GM21619 (cell line): Measurements from ENCODE around the gene APBB2.
A peak's percentile ranks its signal among the peaks of the same experiment; 100 is the strongest.

Source experiments
- ATAC-seq: cut with Tn5 transposase; IDR thresholded peaks from one replicate; pipeline ENCODE4 v1.9.1; 2021; ENCODE audit not compliant: unreplicated experiment

The APBB2 gene

DNA sequence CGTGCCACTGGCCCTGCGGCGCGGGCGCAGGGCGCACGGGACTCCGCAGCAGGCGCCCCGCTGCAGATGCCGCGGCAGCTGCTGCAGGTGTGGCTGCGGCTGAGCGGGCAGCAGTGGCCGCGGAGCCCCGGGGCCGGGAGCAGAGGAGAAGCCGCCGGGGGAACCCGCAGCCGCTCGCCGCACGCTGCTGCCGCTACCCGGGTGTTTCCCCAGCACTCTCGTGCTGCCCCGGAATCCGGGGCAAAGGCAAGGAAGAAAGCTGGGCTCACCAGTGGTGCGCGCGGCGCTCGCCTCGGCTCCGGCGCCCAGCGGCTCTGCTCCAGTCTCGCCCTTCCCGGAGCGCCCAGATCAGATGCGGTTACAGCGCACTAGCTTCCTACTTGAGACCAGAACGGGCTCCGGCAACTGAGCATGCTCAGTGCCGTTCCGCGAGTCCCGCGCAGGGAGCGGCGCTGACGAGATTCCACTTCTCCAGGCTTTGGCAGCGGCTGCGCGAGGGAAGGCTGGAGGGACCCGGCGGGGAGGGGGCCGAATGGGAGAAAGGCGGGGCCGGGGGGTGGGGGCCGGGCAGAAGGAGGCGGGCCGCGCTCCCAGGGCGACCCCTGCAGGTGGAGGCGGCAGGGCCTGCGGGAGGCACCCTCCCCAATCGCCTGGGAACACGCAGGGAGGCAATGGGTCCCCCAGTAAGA lies at the start of gene APBB2:
TSS of gene APBB2 (minus strand) at position 407 of the 689 bp plus-strand sequence. CDS start 181,288 bp downstream, outside the sequence.
- ATAC-seq, result peak; percentile 51

DNA sequence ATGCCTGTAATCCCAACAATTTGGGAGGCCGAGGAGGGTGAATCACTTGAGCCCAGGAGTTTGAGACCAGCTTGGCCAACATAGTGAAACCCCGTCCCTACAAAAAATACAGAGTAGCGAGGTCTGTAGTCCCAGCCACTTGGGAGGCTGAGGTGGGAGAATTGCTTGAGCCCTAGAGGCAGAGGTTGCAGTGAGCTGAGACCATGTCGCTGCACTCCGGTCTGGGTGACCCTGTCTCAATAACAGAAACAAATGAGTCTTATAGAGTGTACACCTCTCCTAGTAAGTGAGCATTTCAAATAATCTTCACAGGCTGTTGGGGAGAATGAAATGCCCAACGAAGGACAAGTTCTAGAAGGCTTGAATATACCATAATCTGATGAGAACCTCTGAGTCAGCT lies 47.9 kb upstream of the APBB2 start:
- ATAC-seq, result no peak

DNA sequence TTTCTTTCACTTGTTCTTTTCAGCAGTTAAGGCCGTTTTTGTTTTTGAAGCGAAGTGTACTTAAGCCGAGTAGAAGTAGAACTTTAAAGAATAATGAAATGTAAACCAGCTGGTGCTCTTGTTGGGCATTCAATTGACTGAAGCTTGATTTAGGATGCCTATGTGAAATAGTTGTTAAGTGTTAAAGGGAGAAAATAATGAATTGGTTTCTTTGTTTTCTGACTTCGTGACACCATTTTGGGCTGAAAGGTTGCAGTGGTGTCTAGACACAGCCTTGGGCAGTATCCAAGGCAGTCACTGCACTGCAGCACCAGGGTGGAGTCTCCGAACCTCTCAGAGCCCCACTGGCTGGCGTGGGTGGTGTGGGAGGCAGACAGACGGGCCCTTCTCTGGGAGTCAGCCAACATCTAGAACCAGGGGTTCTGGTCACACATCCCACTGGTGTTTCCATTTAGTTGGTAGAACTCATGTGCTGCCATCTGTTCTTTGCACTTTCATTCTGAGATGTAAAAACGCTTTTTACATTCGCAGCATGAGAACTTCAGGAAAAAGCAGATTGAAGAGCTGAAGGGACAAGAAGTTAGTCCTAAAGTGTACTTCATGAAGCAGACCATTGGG lies 45.9 kb upstream of the APBB2 start:
- no peak for ATAC-seq

DNA sequence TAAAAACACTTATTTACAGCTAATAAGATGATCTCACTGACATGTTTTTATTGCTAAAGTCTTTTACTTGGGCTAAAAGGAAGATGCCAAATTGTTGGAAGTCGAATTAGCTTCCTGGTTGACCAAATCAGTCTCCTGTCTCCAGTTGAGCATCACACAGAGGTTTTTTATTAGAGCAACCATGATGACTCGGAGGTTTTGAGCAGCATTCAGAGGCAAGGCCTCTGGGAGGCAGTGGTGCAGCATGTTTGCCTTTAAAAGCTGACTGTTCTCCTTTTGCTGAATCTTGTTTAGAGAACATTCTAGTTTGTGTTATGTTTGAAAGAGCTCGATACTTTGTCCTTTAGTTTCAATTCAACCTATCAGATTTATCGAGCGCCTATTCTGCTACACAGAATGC lies 44.4 kb upstream of the APBB2 start:
- ATAC-seq, result no peak

DNA sequence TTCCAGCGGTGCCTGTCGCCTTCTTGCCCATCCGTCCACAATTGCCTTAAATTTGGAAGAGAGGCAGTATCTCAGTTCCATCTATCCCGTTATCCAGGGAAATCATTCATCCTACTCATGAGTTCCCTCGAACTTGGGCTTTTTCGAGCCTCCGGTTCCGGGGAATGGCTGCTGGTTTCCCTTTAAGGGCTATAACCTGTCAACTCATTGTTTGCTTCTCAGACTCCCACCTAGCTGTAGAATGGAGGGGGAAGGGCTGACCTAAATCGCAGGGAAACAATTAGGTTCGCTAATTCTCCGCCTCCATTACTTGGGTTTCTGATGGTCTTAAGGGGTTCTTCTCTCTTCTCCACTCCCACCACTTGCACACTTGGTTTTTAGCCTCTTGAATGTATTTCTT lies 43.6 kb upstream of the APBB2 start:
- no peak for ATAC-seq

DNA sequence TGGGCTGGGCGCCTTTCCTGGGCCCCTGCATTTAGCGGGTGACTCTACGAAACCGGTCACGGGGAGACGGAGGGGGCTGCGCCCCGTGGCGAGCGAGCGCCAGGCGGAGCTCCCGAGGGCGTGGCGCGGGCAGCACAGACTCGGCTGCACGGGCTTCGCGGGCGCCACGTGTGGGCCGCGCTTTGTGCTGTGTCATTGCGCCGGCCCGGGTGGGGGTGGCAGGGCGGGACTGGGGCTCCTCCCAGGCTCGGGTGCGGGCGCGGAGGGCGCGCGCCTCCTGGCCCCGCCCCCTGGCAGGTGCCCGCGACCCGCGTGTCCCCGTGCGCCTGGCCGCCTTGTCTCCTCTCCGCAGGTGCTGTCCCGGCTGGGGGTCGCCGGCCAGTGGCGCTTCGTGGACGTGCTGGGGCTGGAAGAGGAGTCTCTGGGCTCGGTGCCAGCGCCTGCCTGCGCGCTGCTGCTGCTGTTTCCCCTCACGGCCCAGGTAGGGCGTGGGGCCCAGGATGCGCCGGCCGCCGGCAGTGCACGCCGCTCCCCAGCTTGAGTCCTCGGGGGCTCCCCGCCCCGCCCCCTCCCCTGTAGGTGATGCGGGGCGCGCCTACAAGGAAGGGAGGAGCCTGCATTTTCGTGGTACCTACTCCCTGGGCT lies 43.0 kb upstream of the APBB2 start:
- no peak for ATAC-seq

DNA sequence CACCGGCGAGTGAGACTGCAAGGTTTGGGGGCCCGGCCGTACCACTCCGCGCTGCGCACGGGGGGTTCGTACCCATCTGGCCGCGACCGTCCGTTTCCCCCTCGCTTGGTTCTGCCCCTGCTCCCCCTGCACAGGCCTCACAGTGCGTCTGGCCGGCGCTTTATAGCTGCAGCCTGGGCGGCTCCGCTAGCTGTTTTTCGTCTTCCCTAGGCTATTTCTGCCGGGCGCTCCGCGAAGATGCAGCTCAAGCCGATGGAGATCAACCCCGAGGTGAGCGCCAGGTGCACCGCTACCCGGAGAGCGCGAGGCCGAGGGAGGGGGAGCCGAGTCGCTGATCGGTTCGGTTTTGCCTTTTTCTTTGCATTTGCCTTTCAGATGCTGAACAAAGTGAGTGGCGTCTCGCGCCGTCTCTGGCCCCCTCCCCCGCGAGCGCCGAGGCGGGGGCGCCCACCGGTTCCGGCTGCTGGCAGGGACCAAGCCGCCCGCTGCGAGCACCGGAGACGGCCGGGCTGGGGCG lies 42.5 kb upstream of the APBB2 start, which contains the start of gene UCHL1:
TSS of gene UCHL1 (plus strand) at position 189 of the 517 bp plus-strand sequence. CDS start at position 238, 49 bp downstream.
- no peak for ATAC-seq

DNA sequence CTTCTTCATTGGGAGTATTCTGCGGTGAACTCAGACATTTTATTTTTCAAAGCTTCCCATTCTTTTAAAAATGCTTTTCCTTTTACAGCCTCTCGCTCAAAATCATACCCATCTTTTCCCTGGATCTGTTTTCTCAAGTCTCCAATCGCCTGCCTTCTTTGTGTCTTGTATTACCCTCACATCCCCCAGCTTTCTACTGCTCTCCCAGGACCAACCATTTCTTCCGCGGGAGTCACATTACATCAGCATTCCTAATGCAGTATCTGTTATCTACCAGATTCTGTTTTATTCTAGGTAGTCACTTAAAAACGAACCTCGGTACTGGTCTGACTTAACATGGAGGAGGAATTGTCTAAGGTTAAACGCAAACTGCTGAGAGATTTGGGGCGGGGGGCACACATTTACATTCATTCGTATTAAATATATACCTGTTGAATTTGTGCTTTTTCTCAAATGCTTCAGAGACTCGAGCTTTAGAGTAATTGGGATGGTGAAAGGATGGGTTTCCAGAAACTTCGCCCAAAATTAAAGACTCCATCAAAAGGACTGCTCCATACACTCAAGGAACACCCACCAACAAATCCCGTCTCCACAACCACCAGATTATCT lies 41.9 kb upstream of the APBB2 start:
- no peak for ATAC-seq

DNA sequence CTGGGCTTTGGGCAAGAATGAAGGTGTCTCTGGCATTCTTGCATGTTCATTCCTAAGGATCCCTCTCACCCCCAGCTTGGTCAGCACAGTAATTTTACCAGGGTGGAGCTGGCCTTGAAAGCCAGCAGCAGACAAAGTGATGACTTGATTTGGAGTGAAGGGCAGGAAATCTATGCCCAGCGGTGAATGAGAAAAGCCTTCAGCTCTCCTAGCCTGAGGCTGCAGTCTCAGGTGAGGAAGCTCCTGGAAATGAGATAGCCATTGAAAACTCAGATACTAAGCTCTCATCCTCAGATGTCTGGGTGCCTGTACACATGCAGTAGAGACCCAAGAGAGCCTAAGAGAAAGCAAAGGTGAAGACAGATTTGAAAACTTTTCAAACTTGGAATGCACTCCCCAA lies 31.6 kb upstream of the APBB2 start:
- ATAC-seq, result no peak

DNA sequence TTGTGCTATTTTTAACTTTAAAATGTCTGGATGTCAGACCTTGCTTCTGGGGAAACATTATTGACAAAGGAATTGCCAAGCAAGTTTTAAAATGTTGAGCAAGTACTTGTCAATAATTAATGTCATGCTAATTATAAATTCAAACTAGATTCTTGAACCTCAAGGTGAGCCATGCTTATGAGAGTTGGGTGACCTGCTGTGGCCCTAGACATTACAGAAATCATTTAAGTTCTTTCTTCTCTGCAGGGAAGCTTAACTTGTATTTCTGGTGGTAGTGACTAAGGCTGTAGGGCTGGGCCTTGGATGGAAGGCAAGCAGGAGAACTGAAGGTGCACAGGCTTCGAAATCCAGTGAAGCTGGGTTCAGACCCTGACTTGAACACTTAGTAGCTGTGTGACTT lies 27.6 kb upstream of the APBB2 start:
- no peak for ATAC-seq

DNA sequence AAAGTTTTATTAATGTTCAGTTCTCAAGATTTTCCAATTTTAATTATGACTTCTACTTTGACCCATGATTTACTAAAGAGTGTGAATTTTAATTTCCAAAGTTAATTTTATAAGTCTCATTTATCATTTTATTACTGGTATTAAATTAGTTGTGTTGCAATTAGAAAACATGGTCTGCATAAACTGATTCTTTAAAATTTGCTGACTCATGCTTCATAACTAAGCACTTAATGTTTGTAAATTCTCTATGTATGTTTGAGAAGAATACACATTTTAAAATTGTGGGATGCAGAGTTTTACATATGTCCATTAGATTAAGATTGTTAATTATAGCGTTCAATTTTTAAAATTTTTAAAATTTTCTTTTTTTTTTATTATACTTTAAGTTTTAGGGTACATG lies 22.2 kb upstream of the APBB2 start:
- no peak for ATAC-seq

DNA sequence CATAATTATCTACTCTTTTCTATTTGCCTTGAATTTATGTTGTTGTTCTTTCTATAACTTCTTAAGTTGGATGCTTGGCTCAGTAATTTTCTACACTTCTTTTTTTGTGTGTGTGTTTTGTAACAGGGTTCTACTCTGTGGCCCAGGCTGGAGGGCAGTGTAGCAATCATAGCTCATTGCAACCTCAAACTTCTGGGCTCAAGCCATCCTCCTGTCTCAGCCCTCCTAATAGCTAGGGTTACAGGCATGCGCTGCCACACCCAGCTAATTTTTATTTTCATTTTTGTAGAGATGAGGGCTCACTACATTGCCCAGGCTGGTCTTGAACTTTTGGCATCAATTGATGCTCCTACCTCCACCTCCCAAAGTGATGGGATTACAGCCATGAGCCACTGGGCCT lies 21.7 kb upstream of the APBB2 start:
- no peak for ATAC-seq

DNA sequence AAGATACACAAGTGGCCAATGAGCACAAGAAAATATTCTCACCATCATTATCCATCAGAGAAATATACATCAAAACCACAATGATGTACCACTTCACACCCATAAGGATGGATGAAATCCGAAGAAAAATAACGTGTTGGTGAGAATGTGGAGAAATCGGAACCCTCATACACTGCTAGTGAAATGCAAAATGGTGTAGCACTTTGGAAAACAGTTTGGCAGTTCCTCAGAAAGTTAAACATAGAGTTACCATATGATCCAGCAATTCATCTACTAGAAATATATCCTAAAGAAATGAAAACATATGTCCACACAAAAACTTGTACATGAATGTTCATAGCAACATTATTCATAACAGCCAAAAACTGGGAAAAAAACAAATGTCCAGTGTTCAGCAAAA lies 18.5 kb upstream of the APBB2 start:
- no peak for ATAC-seq

DNA sequence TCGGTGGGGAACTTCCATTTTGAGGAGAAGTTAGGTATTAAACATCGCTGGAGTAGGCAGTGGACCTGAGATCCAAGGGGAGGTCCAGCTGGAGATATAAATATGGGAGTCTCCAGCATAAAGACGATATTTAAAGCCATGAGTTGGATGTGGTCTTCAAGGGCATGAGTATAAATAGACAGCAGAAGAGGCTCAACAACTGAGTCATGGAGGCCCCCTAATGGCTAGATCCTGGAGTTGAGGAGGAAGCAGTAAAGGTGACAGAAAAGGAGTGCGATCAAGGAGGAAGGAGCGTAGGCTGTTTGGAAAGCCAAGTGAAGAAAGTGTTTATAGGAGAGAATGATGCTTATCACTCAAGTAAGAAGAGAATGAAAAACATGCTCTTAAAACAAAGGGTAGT lies 18.1 kb upstream of the APBB2 start:
- no peak for ATAC-seq

DNA sequence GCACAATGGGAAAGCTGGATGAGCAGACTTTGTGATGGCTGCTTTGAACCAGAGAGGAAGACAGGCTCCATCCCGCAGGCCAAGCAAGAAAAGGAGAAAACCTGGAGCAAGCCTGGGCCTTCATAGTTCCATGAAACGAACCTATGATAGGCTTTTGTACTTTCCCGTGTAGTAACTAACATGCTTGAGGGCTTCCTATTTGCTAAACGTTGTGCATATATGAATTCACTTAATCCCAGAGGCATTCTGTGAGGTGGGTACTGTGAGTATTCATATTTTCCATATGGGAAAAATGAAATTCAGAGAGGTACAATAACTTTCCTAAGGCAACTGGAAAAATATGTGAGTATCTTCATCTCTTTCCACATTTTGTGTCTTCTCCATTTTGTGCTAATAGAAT lies 13.6 kb upstream of the APBB2 start:
- ATAC-seq, result no peak

DNA sequence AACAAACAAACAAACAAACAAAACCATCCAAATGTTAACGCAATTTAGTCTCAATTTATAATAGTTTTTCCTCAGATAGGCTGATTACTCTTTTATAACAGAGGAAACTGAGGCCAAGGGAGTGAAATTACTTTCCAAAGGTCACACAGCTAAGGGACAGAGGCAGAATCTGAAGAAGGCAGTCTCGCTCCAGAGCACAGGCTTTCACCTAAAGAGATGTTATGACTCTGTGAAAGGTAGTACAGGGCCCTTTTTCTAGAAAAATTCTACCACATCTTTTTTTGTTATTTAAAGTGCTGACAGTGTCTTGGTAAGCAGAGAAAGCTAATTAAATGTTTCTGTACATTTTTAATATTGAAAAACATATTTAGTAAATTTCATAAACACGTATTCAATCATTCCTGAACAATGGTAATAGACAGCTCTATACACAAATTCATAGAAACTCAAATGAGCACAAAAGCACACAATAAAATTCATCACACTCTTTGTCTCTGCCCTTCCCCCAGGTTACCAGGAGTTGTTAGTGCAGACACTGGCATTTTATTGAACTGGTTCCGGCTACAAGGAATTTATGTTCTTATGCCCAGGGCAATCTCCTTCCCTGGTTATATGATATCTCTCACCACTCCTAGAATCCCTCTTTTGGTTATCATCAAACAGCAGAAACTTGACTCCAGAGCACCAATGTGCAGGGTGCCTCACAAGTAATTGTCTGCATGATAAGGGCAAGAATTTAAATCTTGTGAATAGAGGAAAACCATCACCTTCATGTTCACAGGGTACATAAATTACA lies 7.7 kb upstream of the APBB2 start:
- no peak for ATAC-seq

DNA sequence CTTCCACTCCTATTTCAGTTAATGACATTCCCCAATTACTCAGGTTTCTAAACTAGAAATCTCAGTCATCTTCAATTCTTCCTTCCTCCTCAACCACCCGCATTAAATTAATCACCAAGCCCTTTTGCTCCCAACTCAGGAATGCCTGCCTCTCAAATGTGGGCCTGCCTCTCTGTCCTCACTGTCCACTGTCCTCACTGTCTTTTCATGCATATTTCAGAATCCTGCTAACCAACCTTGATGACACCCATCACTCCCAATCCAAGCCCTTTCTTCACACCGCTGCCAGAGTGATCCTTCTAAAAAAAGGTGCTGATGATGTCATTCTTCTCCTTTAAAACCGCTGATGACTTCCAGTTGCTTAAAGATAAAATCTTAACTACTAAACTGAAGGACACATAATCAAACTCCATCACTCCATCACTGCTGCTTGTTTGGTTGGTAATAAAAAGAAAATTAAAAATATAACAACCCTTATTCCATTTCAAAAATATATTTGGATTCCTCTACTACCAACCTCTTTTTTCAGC lies 5.1 kb upstream of the APBB2 start:
- no peak for ATAC-seq

DNA sequence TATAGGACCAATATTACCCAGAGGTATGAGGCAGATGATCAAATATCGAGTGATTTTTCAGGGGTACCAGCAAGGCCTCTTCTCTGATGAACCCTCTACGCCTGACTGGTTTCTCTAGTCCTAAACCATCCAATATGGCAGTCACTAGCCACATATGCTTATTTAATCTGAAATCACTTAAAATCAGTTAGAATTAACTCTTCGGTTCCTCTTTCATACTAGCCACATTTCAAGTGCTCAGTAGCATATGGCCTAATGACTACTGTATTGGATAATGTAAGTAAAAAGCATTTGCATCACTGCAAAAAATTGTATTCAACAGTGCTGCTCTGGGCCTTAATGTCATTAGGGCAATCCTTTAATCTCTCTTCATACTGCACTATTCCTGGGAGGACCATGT lies 4.4 kb upstream of the APBB2 start:
- no peak for ATAC-seq

DNA sequence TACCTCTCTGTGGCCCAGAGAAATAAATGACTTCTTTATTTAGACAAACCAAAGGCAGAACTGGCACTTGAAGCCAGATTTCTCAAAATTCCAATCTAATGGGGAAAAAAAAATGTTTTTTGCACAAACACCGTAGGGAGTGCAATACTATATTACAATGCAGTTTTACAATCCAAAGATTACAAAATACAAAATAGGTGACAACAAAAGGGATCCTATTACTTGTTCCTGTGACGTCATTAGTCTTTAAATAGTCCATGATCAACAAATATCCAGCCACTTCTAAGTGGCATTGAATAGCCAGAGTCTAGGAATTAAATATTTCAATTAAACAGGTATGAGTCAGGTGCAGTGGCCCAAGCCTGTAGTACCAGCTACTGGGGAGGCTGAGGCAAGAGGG lies 3.0 kb upstream of the APBB2 start:
- no peak for ATAC-seq

DNA sequence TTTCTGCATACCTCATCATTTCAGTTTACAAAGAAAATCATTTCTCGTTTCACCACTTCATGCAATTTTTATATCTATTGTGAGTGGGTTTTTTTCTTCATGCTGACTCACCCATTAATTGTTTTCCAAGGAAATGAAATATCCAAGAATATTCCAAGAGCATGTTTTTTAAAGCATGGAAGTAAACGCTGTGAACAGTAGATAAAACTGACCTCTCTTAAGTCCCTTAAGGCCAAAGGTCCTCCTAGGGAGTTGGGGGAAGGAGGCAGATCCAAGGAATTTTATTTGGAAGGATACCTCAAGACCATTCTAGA lies 2.6 kb upstream of the APBB2 start:
- ATAC-seq, result no peak
